GM19025 (cell line): Measurements from ENCODE around the gene ASIC4.

Experiments
- ATAC-seq: cut with Tn5 transposase; IDR thresholded peaks from one replicate; pipeline ENCODE4 v1.9.1; 2021; ENCODE audit warnings: mild to moderate bottlenecking, low read depth, moderate library complexity; ENCODE audit not compliant: unreplicated experiment

Gene ASIC4

GRCh38 chr2:219514196-219514761 is at the start of gene ASIC4:
Gene ASIC4 (plus strand): TSS chr2:219514482. CDS start chr2:219514725, 243 bp downstream.
- ATAC-seq = no peak

GRCh38 chr2:219465659-219466561 is 48.4 kb upstream of the ASIC4 start:
- no peak for ATAC-seq

GRCh38 chr2:219466816-219467735 is 47.2 kb upstream of the ASIC4 start:
- no peak for ATAC-seq

GRCh38 chr2:219467736-219468075 is 46.6 kb upstream of the ASIC4 start:
- ATAC-seq = no peak

- ATAC-seq = no peak
Observed at GRCh38 chr2:219468410-219469185, 45.7 kb upstream of the ASIC4 start.

GRCh38 chr2:219469186-219469724 is 45.0 kb upstream of the ASIC4 start:
- ATAC-seq = no peak

- no peak for ATAC-seq
Observed at GRCh38 chr2:219470429-219470828, 43.9 kb upstream of the ASIC4 start.

- no peak for ATAC-seq
Observed at GRCh38 chr2:219471476-219472371, 42.6 kb upstream of the ASIC4 start.

- ATAC-seq = no peak
Observed at GRCh38 chr2:219472629-219473187, 41.6 kb upstream of the ASIC4 start.

- ATAC-seq = no peak
Observed at GRCh38 chr2:219473511-219473910, 40.8 kb upstream of the ASIC4 start.

GRCh38 chr2:219474285-219475060 is 39.8 kb upstream of the ASIC4 start:
- no peak for ATAC-seq

GRCh38 chr2:219475278-219475677 is 39.0 kb upstream of the ASIC4 start:
- ATAC-seq = no peak

- no peak for ATAC-seq
Observed at GRCh38 chr2:219475697-219476651, 38.3 kb upstream of the ASIC4 start.

GRCh38 chr2:219476652-219477151 is 37.6 kb upstream of the ASIC4 start:
- ATAC-seq = no peak

- no peak for ATAC-seq
Observed at GRCh38 chr2:219477179-219477578, 37.1 kb upstream of the ASIC4 start.

- ATAC-seq = no peak
Observed at GRCh38 chr2:219477815-219478214, 36.5 kb upstream of the ASIC4 start.

- ATAC-seq = no peak
Observed at GRCh38 chr2:219478916-219479315, 35.4 kb upstream of the ASIC4 start.
